Pancreas (tissue), 10 donors: ENCODE measurements around the gene TSC22D1. TPM values are rescaled to one million over a fixed set of nuclear protein-coding genes. Genes with fewer than 3 reads are reported as not detected.

Experiments
- ATAC-seq, 4 donors: fragments of 200-7000 bp; cut with Tn5 transposase; one replicate each; pipeline versions ENCODE4 v1.8.0 to v1.9.1; 2020; ENCODE audit warnings: mild to moderate bottlenecking in 4 of 4, moderate library complexity in 4 of 4
- DNase-seq, 6 donors: peaks; one replicate each; pipeline ENCODE4 v3.0.0-alpha.2; 2020
- FAIRE-seq: peaks from 2 replicates; lab custom pipeline; 2012; peaks lifted over from hg19 to GRCh38; lab: Jason Lieb, UNC
- H3K27ac ChIP-seq, 4 donors: fragments of 200-600 bp; sonication (generic); 1 replicate in 3 of 4; 2 replicates in 1 of 4; pipeline versions ENCODE4 v1.5.0 to v1.8.0; 2020
- H3K27me3 ChIP-seq, 4 donors: fragments of 200-600 bp; one replicate each; pipeline ENCODE4 v1.8.0; 2021
- H3K36me3 ChIP-seq, 3 donors: fragments of 200-600 bp; sonication (generic) in 1 of 3; one replicate each; pipeline versions ENCODE4 v1.5.0 to v1.8.0; 2020 to 2021
- H3K4me1 ChIP-seq, 3 donors: fragments of 200-600 bp; one replicate each; pipeline ENCODE4 v1.8.0; 2021
- H3K4me3 ChIP-seq, 4 donors: fragments of 200-600 bp; sonication (generic) in 2 of 4; one replicate each; pipeline versions ENCODE4 v1.5.0 to v1.8.0; 2020 to 2021
- H3K9me3 ChIP-seq, 4 donors: fragments of 200-600 bp; one replicate each; pipeline ENCODE4 v1.8.0; 2021
- CTCF ChIP-seq, 4 donors: fragments of 200-600 bp; sonication (generic) in 3 of 4; IDR thresholded peaks; one replicate each; pipeline versions ENCODE4 v1.5.0 to v1.8.0; 2021; ENCODE audit warnings: antibody characterized with exemption in 4 of 4
- WGBS, 2 donors: extraction: QIAGEN DNeasy Blood & Tissue Kit; methylation state at CpG; one replicate each; pipeline ENCODE4 v1.1.7; 2013; 5-methylcytosine and 5-hydroxymethylcytosine counted together
- intact Hi-C, 3 donors: fragments of 100-400 bp; cut with DNase I; formaldehyde crosslinking; loops; one replicate each; pipeline versions ENCODE4 v1.11.1 to v1.14.2; 2022
- polyA plus RNA-seq, 2 donors: library from polyadenylated mRNA; stranded (reverse); fragments of 200-250 nt; gene quantifications; one replicate each; pipeline ENCODE4 v1.2.3, GENCODE V29; 2013
- total RNA-seq, 6 donors: library from RNA; stranded (reverse); fragmentation: NEBNext Ultra II Directional in 4 of 6; extraction: Animal tissue kit (Norgen Biotek cat#: 25700) in 4 of 6; gene quantifications; one replicate each; pipeline versions ENCODE4 v1.2.1 to v1.2.4, GENCODE V29; 2021 to 2023
- donor health status: healthy with polysubstance abuse.
- donor health status: DM: no; HTN: no; CAD: no; lungs with moderate emphysema.
- donor health status: DM: no; HTN: no; CAD: no.
- donor health status: control.
- donor health status: control.
- donor health status: Bipolar disorder and iron deficiency.
- donor health status: DM: yes; HTN: yes; CAD: no.
- donor health status: DM: no; HTN: no; CAD: no.
- donor health status: DM: no; HTN: no; CAD: no.
- donor health status: DM: yes; HTN: yes; CAD: no.

The TSC22D1 gene
- 10 to 100 TPM; 16.8 to 43.2 (median 30.2) TPM for total RNA-seq
- 10 to 100 TPM; 19.8 to 49.9 TPM for polyA plus RNA-seq

- 0% methylated on average over 44 to 50 of the region's 51 CpGs for WGBS, 2 donors
- Histone ChIP-seq H3K9me3 (no peaks in the 10 kb centered on the region), H3K36me3 (no peaks in the 10 kb centered on the region), H3K27me3 (no peaks in the 10 kb centered on the region), H3K4me3 (peak within 1 kb of the TSS; percentile 66 to 94 (median 88)), H3K4me1 (peaks cover 14 to 45% (median 35%) of the 10 kb centered on the region in 3 donors), H3K27ac (peak within 1 kb of the TSS; percentile 93 to 98 (median 95))
- intact Hi-C loops = no loop called here
- ATAC-seq (peak in 3 of 4 donors; percentile 6 to 15 (median 10)), FAIRE-seq (no peak), DNase-seq (peak; percentile 22 to 83 (median 54))
- no peak for TF ChIP-seq CTCF (IDR thresholded peaks at IDR 0.05)
These were observed at the start of gene TSC22D1 for GRCh38 chr13:44575741-44576350. Gene TSC22D1 (minus strand): TSS chr13:44576330. CDS start chr13:44576074, 256 bp downstream.

- Histone ChIP-seq H3K4me3 (no peak overlapping the region), H3K4me1 (no peaks in the 10 kb centered on the region), H3K9me3 (no peaks in the 10 kb centered on the region), H3K27ac (no peak overlapping the region), H3K27me3 (no peaks in the 10 kb centered on the region), H3K36me3 (no peaks in the 10 kb centered on the region)
- DNase-seq (no peak), ATAC-seq (no peak), FAIRE-seq (no peak)
- WGBS, 2 donors = 78 to 85% methylated on average over 1 of the region's 1 CpG
- intact Hi-C loops = no loop called here
- TF ChIP-seq CTCF (IDR thresholded peaks at IDR 0.05) = no peak
These were observed 46.6 kb upstream of the TSC22D1 start for GRCh38 chr13:44622708-44623107.

DNA sequence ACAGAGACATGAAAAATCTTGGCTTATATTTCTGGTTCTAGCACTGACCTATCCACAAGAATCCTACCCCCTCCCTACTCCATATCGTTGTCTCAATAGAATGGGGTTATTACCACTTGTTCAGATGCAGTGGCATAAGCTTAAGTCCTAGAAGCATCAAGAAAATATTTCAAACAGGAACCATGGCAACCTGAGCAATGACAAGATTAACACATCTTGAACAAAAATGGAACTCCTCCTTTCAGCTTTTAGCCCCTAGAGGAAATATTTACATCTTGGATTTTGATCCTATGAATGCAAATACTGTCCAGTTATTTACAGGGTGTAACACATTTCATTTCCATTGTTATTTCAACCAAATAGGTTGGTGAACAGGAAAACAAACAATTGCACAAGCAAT, 46.1 kb upstream of the TSC22D1 start:
- no peak for TF ChIP-seq CTCF (IDR thresholded peaks at IDR 0.05)
- Histone ChIP-seq H3K9me3 (no peaks in the 10 kb centered on the region), H3K4me1 (no peaks in the 10 kb centered on the region), H3K27me3 (no peaks in the 10 kb centered on the region), H3K4me3 (no peak overlapping the region), H3K36me3 (no peaks in the 10 kb centered on the region), H3K27ac (no peak overlapping the region)
- DNase-seq (no peak), ATAC-seq (no peak), FAIRE-seq (no peak)
- intact Hi-C loops = no loop called here
- WGBS, 2 donors = 61 to 65% methylated on average over 1 of the region's 1 CpG

- Histone ChIP-seq H3K4me3 (no peak overlapping the region), H3K9me3 (no peaks in the 10 kb centered on the region), H3K4me1 (no peaks in the 10 kb centered on the region), H3K27ac (no peak overlapping the region), H3K27me3 (no peaks in the 10 kb centered on the region), H3K36me3 (no peaks in the 10 kb centered on the region)
- intact Hi-C loops = no loop called here
- ATAC-seq = no peak
- no peak for DNase-seq
- no peak for FAIRE-seq
- TF ChIP-seq CTCF (IDR thresholded peaks at IDR 0.05) = no peak
These were observed 43.9 kb upstream of the TSC22D1 start for GRCh38 chr13:44620057-44620456.

DNA sequence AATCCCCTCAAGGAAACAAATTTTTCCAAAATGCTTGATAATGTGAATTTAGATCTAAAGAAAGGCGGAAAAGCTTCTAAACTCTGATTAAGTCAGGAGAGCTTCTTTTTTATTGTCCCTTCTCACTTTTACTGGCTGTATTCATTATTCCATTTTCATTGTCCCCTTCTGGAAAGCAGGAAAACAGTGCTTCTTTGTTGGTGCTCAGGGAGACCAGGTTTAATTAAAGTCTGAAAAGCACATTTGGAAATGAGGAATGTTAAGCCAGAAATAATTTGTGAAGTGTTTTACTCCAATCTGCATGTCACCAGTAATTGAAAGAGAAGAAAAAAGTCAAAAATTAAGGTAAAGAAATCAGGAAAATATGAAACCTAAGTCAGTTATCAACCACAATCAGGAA, 43.5 kb upstream of the TSC22D1 start:
- ATAC-seq = no peak
- Histone ChIP-seq H3K9me3 (no peaks in the 10 kb centered on the region), H3K36me3 (no peaks in the 10 kb centered on the region), H3K27ac (no peak overlapping the region), H3K4me3 (no peak overlapping the region), H3K4me1 (no peaks in the 10 kb centered on the region), H3K27me3 (no peaks in the 10 kb centered on the region)
- intact Hi-C loops = no loop called here
- 90 to 97% methylated on average over 1 of the region's 1 CpG for WGBS, 2 donors
- DNase-seq = no peak
- FAIRE-seq = no peak
- TF ChIP-seq CTCF (IDR thresholded peaks at IDR 0.05) = no peak
